GM12878 (cell line): ENCODE results near the gene YWHAQ.

Experiments
- CBX3 ChIP-seq: fragments of 200-600 bp; sonication (generic); IDR thresholded peaks from 2 replicates; pipeline ENCODE4 v1.6.1; 2016; ENCODE audit warnings: low read depth, borderline replicate concordance
- CBX5 ChIP-seq: sonication (generic); IDR thresholded peaks from 2 replicates; pipeline ENCODE4 v1.6.1; 2016; ENCODE audit warnings: low read depth, moderate library complexity, mild to moderate bottlenecking, inconsistent platforms
- CTCF ChIP-seq, 3 experiments: IDR thresholded peaks in 2 of 3; conservative IDR thresholded peaks in 1 of 3; 2 replicates each; pipeline ENCODE4 v1.5.1; 2011; ENCODE audit warnings: low read depth in 3 of 3, low read length in 3 of 3, mild to moderate bottlenecking in 3 of 3, control low read depth in 2 of 3, moderate library complexity in 2 of 3, inconsistent platforms in 1 of 3, mixed read lengths in 1 of 3; ENCODE audit not compliant: control insufficient read depth in 2 of 3, insufficient read depth in 1 of 3; ENCODE audit errors: extremely low read depth in 1 of 3
- E2F4 ChIP-seq: IDR thresholded peaks from 2 replicates; pipeline ENCODE4 v1.6.1; 2012; ENCODE audit warnings: low read depth, low read length, improper control_type of control experiment
- ESRRA ChIP-seq: IDR thresholded peaks from 2 replicates; pipeline ENCODE4 v1.6.1; 2012; ENCODE audit warnings: mild to moderate bottlenecking, low read length, improper control_type of control experiment
- FOXK2 ChIP-seq: fragments of 450-650 bp; IDR thresholded peaks from 2 replicates; pipeline ENCODE4 v1.6.1; 2017; ENCODE audit warnings: mild to moderate bottlenecking, moderate library complexity
- FOXM1 ChIP-seq: IDR thresholded peaks from 2 replicates; pipeline ENCODE4 v1.6.1; 2012; ENCODE audit warnings: low read depth, mild to moderate bottlenecking, inconsistent platforms, low read length, moderate library complexity
- MXI1 ChIP-seq: fragments of 150-350 bp; IDR thresholded peaks from 2 replicates; pipeline ENCODE4 v1.6.1; 2011; ENCODE audit warnings: low read depth, mild to moderate bottlenecking, inconsistent platforms, low read length, improper control_type of control experiment
- MYC ChIP-seq: IDR thresholded peaks from 2 replicates; pipeline ENCODE4 v1.6.1; 2011; ENCODE audit warnings: mild to moderate bottlenecking, low read length, moderate library complexity, inconsistent platforms; ENCODE audit not compliant: insufficient read depth, insufficient replicate concordance, insufficient read length, severe bottlenecking
- NBN ChIP-seq: fragments of 450-650 bp; IDR thresholded peaks from 2 replicates; pipeline ENCODE4 v1.6.1; 2016
- NRF1 ChIP-seq: conservative IDR thresholded peaks from 2 replicates; pipeline ENCODE4 v1.6.1; 2011; ENCODE audit warnings: mild to moderate bottlenecking, low read depth, low read length, improper control_type of control experiment
- RFX5 ChIP-seq: IDR thresholded peaks from 2 replicates; pipeline ENCODE4 v1.6.1; 2011; ENCODE audit warnings: low read depth, low read length, improper control_type of control experiment
- SMARCA5 ChIP-seq: fragments of 450-650 bp; IDR thresholded peaks from 2 replicates; pipeline ENCODE4 v1.6.1; 2017; ENCODE audit warnings: mild to moderate bottlenecking

GRCh38 chr2:9535177-9535576 is 95.6 kb downstream of the YWHAQ start:
- TF ChIP-seq NRF1 = no peak
- no peak for TF ChIP-seq ESRRA
- no peak for TF ChIP-seq CBX5
- TF ChIP-seq CTCF (IDR thresholded peaks at IDR 0.05 in 2 of 3, conservative IDR thresholded peaks at IDR 0.05 in 1 of 3; ENCODE audit: control insufficient read depth in 2 of 3, extremely low read depth in 1 of 3, insufficient read depth in 1 of 3, low read depth in 3 of 3, low read length in 3 of 3) = no peak
- TF ChIP-seq FOXK2 = no peak
- no peak for TF ChIP-seq E2F4
- TF ChIP-seq FOXM1 = no peak
- TF ChIP-seq RFX5 = no peak
- no peak for TF ChIP-seq MXI1
- no peak for TF ChIP-seq SMARCA5
- no peak for TF ChIP-seq MYC
- TF ChIP-seq NBN = no peak
- no peak for TF ChIP-seq CBX3
